Stimulated activated CD4-positive, alpha-beta T cell treated with anti-CD3 and anti-CD28 coated beads, Interleukin-12 subunit alpha, Interleukin-12 subunit beta, amount 100 ng/mL, for 48 hours (primary cell): Measurements from ENCODE around the gene MUC4.
"Not testable (repeated sequence)": the region's sequence is repeated elsewhere in the genome, so short reads cannot be mapped to it uniquely, and the experiment has no call there.

ENCODE experiments used
- DNase-seq, 3 donors: peaks; one replicate each; pipeline ENCODE4 v3.0.0-alpha.2; 2020; ENCODE audit warnings: low read depth in 2 of 3, low spot score in 1 of 3

The MUC4 gene

GRCh38 chr3:195719514-195720254 is 92.0 kb downstream of the MUC4 start:
- DNase-seq: not testable (repeated sequence)

- no peak for DNase-seq
Measured at GRCh38 chr3:195718477-195718984, 93.2 kb downstream of the MUC4 start.

DNA sequence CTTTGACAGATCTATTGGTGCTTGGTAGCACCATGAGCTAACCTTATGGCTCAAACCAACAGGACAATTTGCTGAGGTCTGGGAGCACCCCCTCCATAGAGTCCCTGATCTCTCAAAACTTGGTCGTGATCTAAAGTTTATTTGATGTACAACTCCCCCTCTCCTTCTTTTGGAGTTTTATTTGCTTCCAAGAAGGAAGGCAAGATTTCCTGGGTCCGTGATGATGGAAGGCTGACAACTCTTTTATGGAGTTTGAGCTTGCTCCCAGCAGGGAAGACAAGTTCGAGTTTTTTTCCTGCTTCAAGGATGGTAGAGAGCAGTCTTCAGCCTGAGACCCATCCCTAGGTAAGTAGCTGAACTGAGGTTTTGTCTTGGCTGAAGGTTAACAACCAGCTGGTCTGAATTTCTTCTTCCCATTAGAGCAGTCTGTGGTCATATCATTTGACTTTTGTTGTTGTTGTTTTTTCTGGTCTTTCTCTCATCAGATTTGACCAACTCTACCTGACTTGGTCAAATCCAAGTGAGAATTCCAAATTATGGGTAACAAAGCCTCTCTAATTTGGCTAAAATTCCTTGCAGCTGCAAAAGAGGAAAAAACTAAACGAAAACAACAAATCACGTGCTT is 93.8 kb downstream of the MUC4 start:
- no peak for DNase-seq

GRCh38 chr3:195717416-195717815 is 94.3 kb downstream of the MUC4 start:
- no peak for DNase-seq

- peak in 2 of 3 donors; percentile 27 to 34 for DNase-seq
Measured at GRCh38 chr3:195715583-195716266, 96.0 kb downstream of the MUC4 start.

GRCh38 chr3:195715134-195715533 is 96.6 kb downstream of the MUC4 start:
- no peak for DNase-seq

DNA sequence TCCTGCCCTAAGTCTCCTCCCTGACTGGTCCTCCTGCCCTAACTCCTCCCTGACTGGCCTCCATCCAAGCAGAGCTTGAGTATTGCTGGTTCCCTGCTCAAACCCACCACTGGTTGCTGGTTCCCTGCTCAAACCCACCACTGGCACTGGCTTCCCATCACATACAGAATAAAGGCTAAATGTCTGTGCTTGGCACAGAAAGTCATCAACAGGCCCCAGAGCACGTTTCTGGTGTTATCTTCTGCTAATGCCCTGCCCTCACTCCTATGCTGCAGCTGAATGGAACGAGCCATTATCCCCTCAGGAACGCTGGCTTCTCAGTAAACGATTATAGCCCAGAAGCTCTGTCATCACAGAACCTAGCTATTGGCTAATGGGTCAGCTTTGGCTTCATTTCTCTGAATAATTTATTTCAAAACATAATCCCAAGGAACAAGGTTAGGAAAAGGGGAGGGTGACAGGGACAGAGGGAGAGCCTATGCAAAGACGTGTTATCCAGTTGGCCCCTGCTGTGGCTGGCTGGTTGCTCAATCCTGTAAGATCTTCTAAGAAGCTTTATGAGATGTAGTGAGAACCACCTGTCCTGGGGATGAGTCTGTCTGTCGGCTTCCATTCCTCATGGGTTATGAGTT is 97.2 kb downstream of the MUC4 start:
- DNase-seq: no peak

DNA sequence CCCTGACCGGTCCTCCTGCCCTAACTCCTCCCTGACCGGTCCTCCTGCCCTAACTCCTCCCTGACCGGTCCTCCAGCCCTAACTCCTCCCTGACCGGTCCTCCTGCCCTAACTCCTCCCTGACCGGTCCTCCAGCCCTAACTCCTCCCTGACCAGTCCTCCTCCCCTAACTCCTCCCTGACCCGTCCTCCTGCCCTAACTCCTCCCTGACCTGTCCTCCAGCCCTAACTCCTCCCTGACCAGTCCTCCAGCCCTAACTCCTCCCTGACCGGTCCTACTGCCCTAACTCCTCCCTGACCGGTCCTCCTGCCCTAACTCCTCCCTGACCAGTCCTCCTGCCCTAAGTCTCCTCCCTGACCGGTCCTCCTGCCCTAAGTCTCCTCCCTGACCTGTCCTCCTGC is 98.6 kb downstream of the MUC4 start:
- not testable (repeated sequence) for DNase-seq

DNA sequence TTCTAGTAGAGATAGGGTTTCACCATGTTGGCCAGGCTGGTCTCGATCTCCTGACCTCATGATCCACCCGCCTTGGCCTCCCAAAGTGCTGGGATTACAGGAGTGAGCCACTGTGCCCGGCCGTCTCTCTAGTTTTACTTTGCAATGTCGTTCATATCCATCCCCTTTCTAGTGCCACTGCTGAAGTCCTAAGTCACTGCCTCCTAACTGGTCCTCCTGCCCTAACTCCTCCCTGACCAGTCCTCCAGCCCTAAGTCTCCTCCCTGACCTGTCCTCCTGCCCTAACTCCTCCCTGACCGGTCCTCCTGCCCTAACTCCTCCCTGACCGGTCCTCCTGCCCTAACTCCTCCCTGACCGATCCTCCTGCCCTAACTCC is 99.2 kb downstream of the MUC4 start:
- DNase-seq: not testable (repeated sequence)

DNA sequence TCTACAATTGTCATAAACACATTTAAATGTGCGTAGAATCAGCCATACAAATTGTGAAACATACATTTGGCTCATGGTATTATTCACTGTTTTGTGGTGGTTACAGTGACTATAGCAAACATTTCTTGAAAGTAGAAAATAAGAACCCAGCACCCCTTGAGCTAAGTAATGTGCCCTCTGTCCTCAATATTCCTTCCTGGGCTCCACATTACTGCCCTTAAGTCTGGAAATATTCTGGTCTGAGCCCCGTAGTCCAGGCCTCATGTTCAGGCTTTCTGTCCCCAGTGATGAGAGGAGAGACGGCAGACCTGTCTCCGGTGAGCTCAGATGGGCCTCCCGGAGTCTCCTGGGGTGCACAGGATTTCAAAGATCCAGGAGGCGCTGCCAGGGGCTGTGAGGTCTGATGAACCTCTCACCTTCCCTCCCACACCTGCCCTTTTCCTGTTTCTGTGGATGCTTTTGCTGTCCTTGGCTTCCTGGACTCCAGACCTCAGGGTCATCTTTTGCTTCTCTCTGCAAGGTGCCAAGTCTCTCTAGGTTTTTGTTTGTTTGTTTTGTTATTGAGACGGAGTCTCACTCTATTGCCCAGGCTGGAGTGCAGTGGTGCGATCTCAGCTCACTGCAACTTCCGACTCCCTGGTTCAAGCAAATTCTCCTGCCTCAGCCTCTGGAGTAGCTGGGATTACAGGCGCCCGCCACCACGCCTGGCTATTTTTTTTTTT is 99.8 kb downstream of the MUC4 start:
- DNase-seq: no peak

GRCh38 chr3:195711091-195711812 is 100.5 kb downstream of the MUC4 start:
- DNase-seq: not testable (repeated sequence)

DNA sequence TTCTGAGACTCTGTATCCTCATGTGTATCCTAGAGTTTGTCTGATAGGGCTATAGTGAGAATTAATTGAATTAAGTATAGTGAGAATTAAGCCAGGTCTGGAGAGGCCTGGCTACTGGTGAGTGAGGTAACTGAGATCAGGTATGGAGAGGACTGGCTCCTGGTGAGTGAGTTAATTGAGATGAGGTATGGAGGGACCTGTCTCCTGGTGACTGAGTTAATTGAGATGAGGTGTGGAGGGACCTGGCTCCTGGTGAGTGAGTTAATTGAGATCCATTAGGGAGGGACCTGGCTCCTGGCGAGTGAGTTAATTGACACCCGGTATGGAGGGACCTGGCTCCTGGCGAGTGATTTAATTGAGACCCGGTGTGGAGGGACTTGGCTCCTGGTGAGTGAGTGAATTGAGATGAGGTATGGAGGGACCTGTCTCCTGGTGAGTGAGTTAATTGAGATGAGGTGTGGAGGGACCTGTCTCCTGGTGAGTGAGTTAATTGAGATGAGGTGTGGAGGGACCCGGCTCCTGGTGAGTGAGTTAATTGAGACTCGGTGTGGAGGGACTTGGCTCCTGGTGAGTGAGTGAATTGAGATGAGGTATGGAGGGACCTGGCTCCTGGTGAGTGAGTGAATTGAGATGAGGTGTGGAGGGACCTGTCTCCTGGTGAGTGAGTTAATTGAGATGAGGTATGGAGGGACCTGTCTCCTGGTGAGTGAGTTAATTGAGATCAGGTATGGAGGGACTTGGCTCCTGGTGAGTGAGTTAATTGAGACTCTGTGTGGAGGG is 101.4 kb downstream of the MUC4 start:
- DNase-seq: not testable (repeated sequence)

DNA sequence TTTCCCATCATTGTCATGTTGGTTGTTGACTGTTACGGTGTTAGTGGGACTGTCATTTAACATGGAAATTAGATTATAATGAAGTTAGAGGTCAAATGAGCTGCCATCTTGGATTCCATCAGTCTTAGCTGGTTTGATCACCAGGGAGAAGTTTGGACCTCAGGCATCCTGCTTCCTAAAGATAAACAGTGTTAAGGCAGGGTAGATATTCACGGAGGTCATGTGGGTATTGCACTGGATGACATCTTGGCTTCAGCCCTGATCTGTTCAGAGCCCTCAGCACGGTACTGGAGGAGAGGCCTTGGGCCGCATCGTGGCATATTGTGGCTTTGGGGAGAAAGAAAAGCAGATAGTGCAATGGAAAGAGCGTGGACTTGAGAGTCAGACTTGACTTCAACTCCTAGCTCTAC is 102.0 kb downstream of the MUC4 start:
- DNase-seq: no peak

DNA sequence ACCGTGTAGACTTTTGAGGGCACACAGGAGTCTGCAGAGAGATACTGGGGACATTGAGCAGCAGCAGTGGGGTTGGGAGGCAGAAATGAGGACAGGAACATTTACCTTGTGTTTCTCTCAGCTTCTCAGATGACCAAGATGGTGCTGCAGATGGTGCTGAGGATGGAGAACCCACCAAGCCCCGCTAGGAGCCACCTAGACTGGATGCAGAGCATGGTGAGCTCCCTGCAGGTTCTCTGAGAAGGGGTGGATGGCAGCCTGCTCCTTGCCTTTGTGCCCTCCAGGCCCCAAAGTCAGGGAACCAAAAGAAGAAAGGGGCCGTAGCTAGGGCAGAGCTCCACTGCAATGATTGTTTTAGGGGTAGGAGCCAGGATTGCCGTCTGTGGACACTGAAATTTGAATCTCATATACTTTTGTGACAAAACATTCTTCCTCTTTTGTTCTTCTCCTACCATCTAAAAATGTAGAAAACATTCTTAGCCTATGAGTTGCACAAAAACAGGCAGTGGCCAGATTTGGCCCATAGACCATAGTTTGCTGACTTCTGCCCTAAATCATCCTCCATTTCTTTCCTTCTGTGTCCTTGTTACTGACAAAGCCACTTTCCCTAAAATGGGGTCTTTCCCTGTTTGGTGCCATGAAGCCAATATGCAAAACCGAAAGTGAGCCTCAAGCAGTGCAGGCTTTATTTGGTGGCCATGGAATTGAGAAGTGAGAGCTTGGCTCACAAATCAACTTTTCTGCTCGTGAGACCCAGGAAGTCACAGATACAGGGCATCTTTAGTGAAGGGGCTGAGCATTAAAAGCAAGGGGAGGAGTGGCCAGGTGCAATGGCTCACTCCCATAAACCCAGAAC is 102.9 kb downstream of the MUC4 start:
- no peak for DNase-seq

GRCh38 chr3:195708061-195708460 is 103.7 kb downstream of the MUC4 start:
- DNase-seq: no peak

DNA sequence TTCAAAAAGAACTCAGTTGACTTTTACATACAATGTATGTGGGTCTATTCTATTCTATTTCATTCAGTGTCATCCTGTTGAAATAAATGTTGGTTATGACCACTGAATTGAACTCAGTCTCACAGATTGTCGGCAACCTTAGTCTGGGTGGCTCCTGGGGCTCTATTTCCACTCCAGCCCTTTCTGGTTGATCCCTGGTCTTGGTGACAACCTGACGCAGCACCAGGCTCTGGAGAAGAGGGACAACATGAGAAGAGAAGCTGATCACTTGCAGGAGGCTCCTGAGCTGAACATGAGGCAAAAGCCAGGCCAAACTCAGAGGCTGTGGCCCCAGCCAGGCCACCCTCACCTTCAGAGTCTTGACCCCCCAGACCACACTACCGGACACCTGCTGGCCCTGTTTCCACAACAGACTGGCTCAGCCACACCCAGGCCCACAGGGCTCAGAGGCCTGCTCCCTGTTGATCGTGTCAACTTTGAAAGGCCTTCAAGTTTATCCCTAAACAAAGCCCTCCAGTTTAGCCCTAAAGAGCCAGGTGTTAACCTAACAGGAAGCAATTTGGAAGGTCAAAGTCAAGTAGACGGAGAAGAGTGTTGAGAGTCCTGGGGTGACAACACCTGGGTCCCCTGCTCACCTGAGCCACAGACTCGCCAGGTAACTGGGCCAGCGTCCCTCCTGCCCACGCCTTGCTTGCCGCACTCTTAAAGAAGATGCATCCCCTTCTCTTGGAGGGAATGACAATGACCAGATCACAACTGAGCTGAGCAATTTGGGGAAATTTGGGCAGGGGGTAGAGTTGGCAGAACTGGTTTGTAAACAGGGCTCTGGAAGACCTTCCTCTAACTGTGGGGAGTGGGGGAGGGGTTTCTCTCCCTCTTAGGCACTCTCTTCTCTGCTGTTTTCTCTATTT is 106.4 kb downstream of the MUC4 start:
- no peak for DNase-seq

DNA sequence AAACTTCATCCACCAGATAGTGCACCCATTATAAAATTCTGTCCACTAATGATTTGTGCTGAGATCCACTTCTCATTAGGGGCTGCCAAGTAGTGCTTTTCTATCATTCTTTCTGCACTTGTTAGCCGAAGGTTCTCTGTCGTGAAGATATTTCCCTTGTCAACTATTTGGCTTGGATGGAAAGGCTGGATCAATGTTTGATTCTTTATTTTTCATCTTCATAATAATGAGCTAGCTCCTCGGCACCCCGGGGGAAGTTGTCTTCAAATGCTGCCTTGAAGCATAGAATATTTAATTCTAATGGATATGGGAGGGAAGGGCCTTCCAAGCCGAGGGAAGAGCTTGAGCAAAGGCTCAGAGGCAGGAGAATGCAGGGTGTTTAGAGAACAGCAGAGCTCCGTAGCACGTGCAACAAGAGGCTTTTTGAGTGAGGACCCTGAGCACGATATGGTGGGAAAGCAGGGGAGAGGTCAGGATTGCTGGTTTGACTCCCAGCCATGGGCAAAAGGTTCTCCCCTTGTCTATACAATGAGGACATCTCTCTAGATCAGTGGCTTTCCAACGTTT is 107.2 kb downstream of the MUC4 start:
- no peak for DNase-seq
